Lower lobe of right lung (tissue), 2 donors: ENCODE data around the gene MPIG6B. TPM values are rescaled to one million over a fixed set of nuclear protein-coding genes. Genes with fewer than 3 reads are reported as not detected.

Experiments used
- ATAC-seq, 2 donors: fragments of 200-7000 bp; cut with Tn5 transposase; one replicate each; pipeline ENCODE4 v1.9.1; 2020 to 2022; ENCODE audit warnings: mild to moderate bottlenecking in 2 of 2, moderate library complexity in 2 of 2
- DNase-seq: peaks from one replicate; pipeline ENCODE4 v3.0.0-alpha.2; 2020
- H3K27ac ChIP-seq: fragments of 200-600 bp; one replicate; pipeline ENCODE4 v1.8.0; 2022
- H3K27me3 ChIP-seq: fragments of 200-600 bp; one replicate; pipeline ENCODE4 v1.8.0; 2022; ENCODE audit warnings: low read depth
- H3K36me3 ChIP-seq: fragments of 200-600 bp; one replicate; pipeline ENCODE4 v1.8.0; 2022; ENCODE audit warnings: mild to moderate bottlenecking
- H3K4me1 ChIP-seq: fragments of 200-600 bp; one replicate; pipeline ENCODE4 v1.8.0; 2022
- H3K4me3 ChIP-seq: fragments of 200-600 bp; one replicate; pipeline ENCODE4 v1.8.0; 2022; ENCODE audit warnings: mild to moderate bottlenecking
- H3K9me3 ChIP-seq: fragments of 200-600 bp; one replicate; pipeline ENCODE4 v1.8.0; 2022
- CTCF ChIP-seq: fragments of 200-600 bp; IDR thresholded peaks from one replicate; pipeline ENCODE4 v1.8.0; 2022; ENCODE audit warnings: antibody characterized with exemption, mild to moderate bottlenecking
- intact Hi-C: fragments of 100-400 bp; cut with DNase I; formaldehyde crosslinking; loops from one replicate; pipeline ENCODE4 v1.11.0; 2022
- total RNA-seq: library from RNA; stranded (reverse); fragmentation: NEBNext Ultra II Directional; extraction: Animal tissue kit (Norgen Biotek cat#: 25700); gene quantifications from one replicate; pipeline ENCODE4 v1.2.1, GENCODE V29; 2021
- donor health status: DM: no; HTN: yes; CAD: no; lungs with severe emphysema.

MPIG6B gene
- total RNA-seq, 1 donor from 2014 or later, result 2.6 TPM

- H3K4me3 ChIP-seq, result peak within 1 kb of the TSS; percentile 64
- H3K4me1 ChIP-seq, result peaks cover 33% of the 10 kb centered on the region
- H3K36me3 ChIP-seq, result peaks cover 10% of the 10 kb centered on the region
- H3K27me3 ChIP-seq, result no peaks in the 10 kb centered on the region
- H3K27ac ChIP-seq, result peak within 1 kb of the TSS; percentile 85
- ATAC-seq (peak; percentile 87 to 88), DNase-seq (peak; percentile 88)
- intact Hi-C loops, result no loop called here
- H3K9me3 ChIP-seq, result no peaks in the 10 kb centered on the region
- peak; percentile 75 for TF ChIP-seq CTCF
These were observed 42.7 kb upstream of the MPIG6B start, which contains the start of gene LY6G5C for GRCh38 chr6:31680226-31681134. TSS of gene LY6G5C (minus strand) at chr6:31681067. CDS start at chr6:31680373, 694 bp downstream.

GRCh38 chr6:31681135-31681671 is 42.0 kb upstream of the MPIG6B start:
- Histone ChIP-seq H3K27me3 (no peaks in the 10 kb centered on the region), H3K36me3 (peaks cover 17% of the 10 kb centered on the region), H3K27ac (peak overlapping the region; percentile 85), H3K9me3 (no peaks in the 10 kb centered on the region), H3K4me3 (peak overlapping the region; percentile 64), H3K4me1 (peaks cover 33% of the 10 kb centered on the region)
- ATAC-seq, result peak; percentile 51 to 67
- DNase-seq, result peak; percentile 63
- intact Hi-C loops, result no loop called here
- TF ChIP-seq CTCF, result no peak

- DNase-seq (no peak), ATAC-seq (no peak)
- Histone ChIP-seq H3K4me1 (peaks cover 33% of the 10 kb centered on the region), H3K27ac (peak overlapping the region; percentile 41), H3K36me3 (peaks cover 41% of the 10 kb centered on the region), H3K9me3 (no peaks in the 10 kb centered on the region), H3K4me3 (peak overlapping the region; percentile 41), H3K27me3 (no peaks in the 10 kb centered on the region)
- no peak for TF ChIP-seq CTCF
- intact Hi-C loops, result no loop called here
These were observed 39.6 kb upstream of the MPIG6B start for GRCh38 chr6:31683591-31683990.

GRCh38 chr6:31686483-31686882 is 36.7 kb upstream of the MPIG6B start:
- H3K36me3 ChIP-seq, result peaks cover 70% of the 10 kb centered on the region
- no peaks in the 10 kb centered on the region for H3K9me3 ChIP-seq
- TF ChIP-seq CTCF, result no peak
- H3K27me3 ChIP-seq, result no peaks in the 10 kb centered on the region
- peaks cover 18% of the 10 kb centered on the region for H3K4me1 ChIP-seq
- intact Hi-C loops, result no loop called here
- no peak overlapping the region for H3K27ac ChIP-seq
- no peak for DNase-seq
- no peak for ATAC-seq
- no peak overlapping the region for H3K4me3 ChIP-seq

- no peak overlapping the region for H3K4me3 ChIP-seq
- DNase-seq (no peak), ATAC-seq (no peak)
- H3K9me3 ChIP-seq, result no peaks in the 10 kb centered on the region
- peaks cover 78% of the 10 kb centered on the region for H3K36me3 ChIP-seq
- intact Hi-C loops, result no loop called here
- no peak overlapping the region for H3K27ac ChIP-seq
- no peaks in the 10 kb centered on the region for H3K27me3 ChIP-seq
- peaks cover 10% of the 10 kb centered on the region for H3K4me1 ChIP-seq
- no peak for TF ChIP-seq CTCF
These were observed 35.9 kb upstream of the MPIG6B start for GRCh38 chr6:31687321-31687720.
